ENCODE results near the gene KIAA0586. TPM values are rescaled to one million over a fixed set of nuclear protein-coding genes. Genes with fewer than 3 reads are reported as not detected.

KIAA0586 gene
- total and polyA plus RNA-seq, 2 of the 13 experiments (the other 11 are each of a cell fraction or from before 2014, with no cell fraction given), result 12.6 to 25.2 TPM

DNA sequence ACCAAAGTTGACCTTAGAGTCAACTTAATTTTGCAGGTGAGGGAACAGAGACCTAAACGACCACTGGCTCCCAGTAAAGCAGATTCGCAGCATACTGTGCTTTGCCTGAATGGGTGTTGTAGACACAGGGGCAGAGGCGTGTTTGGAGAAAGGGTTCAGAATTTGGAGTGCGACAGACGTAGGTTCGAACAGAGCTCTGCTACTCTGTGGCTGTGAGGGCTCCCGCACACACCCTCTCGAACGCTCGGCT lies 32.0 kb upstream of the KIAA0586 start (continued):
- TF ChIP-seq ZBTB7B (CRISPR knock-in tag; IDR thresholded peaks at IDR 0.05) (0 out of 2 replicates have a peak, but pooled peaks have one; percentile 22), AGO2 (optimal IDR thresholded peaks at IDR 0.05; ENCODE audit: low read depth, low read length) (no peak), SMAD1 (CRISPR knock-in tag; IDR thresholded peaks at IDR 0.05; ENCODE audit: borderline replicate concordance, low read depth) (no peak), POLR2A (IDR thresholded peaks at IDR 0.05; ENCODE audit: insufficient read depth in 1 of 2, low read depth in 2 of 2, low read length in 2 of 2) (peak; percentile 59 to 83; a peak in 3 of 4 replicates), SIN3A (IDR thresholded peaks at IDR 0.05; ENCODE audit: borderline replicate concordance, low read depth, low read length) (no peak), RXRA (CRISPR knock-in tag; IDR thresholded peaks at IDR 0.05) (0 out of 2 replicates have a peak, but pooled peaks have one; percentile 15), ZNF33B (CRISPR knock-in tag; IDR thresholded peaks at IDR 0.05) (peak; percentile 48; the same call in 1 of the 2 replicates), NR2F6 (IDR thresholded peaks at IDR 0.05) (0 out of 2 replicates have a peak, but pooled peaks have one; percentile 41), NR2F6 (CRISPR knock-in tag; IDR thresholded peaks at IDR 0.05) (peak; percentile 31; the same call in 1 of the 2 replicates), TBX3 (IDR thresholded peaks at IDR 0.05; ENCODE audit: borderline replicate concordance) (0 out of 2 replicates have a peak, but pooled peaks have one; percentile 12), ZFAT (CRISPR knock-in tag; conservative IDR thresholded peaks at IDR 0.05) (peak; percentile 97), CBFB (CRISPR knock-in tag; IDR thresholded peaks at IDR 0.05) (no peak), ZEB1 (IDR thresholded peaks at IDR 0.05; ENCODE audit: insufficient replicate concordance, low read depth) (peak; percentile 44), KAT8 (CRISPR knock-in tag; IDR thresholded peaks at IDR 0.05) (0 out of 2 replicates have a peak, but pooled peaks have one; percentile 15), REPIN1 (CRISPR knock-in tag; IDR thresholded peaks at IDR 0.05; ENCODE audit: borderline replicate concordance, low read depth) (peak; percentile 33; the same call in 1 of the 2 replicates)
- TF ChIP-seq, protein P1, sequence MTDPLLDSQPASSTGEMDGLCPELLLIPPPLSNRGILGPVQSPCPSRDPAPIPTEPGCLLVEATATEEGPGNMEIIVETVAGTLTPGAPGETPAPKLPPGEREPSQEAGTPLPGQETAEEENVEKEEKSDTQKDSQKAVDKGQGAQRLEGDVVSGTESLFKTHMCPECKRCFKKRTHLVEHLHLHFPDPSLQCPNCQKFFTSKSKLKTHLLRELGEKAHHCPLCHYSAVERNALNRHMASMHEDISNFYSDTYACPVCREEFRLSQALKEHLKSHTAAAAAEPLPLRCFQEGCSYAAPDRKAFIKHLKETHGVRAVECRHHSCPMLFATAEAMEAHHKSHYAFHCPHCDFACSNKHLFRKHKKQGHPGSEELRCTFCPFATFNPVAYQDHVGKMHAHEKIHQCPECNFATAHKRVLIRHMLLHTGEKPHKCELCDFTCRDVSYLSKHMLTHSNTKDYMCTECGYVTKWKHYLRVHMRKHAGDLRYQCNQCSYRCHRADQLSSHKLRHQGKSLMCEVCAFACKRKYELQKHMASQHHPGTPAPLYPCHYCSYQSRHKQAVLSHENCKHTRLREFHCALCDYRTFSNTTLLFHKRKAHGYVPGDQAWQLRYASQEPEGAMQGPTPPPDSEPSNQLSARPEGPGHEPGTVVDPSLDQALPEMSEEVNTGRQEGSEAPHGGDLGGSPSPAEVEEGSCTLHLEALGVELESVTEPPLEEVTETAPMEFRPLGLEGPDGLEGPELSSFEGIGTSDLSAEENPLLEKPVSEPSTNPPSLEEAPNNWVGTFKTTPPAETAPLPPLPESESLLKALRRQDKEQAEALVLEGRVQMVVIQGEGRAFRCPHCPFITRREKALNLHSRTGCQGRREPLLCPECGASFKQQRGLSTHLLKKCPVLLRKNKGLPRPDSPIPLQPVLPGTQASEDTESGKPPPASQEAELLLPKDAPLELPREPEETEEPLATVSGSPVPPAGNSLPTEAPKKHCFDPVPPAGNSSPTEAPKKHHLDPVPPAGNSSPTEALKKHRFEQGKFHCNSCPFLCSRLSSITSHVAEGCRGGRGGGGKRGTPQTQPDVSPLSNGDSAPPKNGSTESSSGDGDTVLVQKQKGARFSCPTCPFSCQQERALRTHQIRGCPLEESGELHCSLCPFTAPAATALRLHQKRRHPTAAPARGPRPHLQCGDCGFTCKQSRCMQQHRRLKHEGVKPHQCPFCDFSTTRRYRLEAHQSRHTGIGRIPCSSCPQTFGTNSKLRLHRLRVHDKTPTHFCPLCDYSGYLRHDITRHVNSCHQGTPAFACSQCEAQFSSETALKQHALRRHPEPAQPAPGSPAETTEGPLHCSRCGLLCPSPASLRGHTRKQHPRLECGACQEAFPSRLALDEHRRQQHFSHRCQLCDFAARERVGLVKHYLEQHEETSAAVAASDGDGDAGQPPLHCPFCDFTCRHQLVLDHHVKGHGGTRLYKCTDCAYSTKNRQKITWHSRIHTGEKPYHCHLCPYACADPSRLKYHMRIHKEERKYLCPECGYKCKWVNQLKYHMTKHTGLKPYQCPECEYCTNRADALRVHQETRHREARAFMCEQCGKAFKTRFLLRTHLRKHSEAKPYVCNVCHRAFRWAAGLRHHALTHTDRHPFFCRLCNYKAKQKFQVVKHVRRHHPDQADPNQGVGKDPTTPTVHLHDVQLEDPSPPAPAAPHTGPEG (CRISPR knock-in tag; IDR thresholded peaks at IDR 0.05), result no peak
- TF ChIP-seq, protein P2, sequence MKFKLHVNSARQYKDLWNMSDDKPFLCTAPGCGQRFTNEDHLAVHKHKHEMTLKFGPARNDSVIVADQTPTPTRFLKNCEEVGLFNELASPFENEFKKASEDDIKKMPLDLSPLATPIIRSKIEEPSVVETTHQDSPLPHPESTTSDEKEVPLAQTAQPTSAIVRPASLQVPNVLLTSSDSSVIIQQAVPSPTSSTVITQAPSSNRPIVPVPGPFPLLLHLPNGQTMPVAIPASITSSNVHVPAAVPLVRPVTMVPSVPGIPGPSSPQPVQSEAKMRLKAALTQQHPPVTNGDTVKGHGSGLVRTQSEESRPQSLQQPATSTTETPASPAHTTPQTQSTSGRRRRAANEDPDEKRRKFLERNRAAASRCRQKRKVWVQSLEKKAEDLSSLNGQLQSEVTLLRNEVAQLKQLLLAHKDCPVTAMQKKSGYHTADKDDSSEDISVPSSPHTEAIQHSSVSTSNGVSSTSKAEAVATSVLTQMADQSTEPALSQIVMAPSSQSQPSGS (CRISPR knock-in tag; IDR thresholded peaks at IDR 0.05), result peak; percentile 17; the same call in 1 of the 2 replicates

Data from HepG2 (cell line).